HL-60/S4 treated with phorbol 12-myristate 13-acetate at 8.2 ng/mL for 4 days and 3 days (cell line): ENCODE results near the gene FSCB.
"Not testable (repeated sequence)": the region's sequence is repeated elsewhere in the genome, so short reads cannot be mapped to it uniquely, and the experiment has no call there.

Experiments
- in situ Hi-C: fragments of 300-500 bp; cut with MboI; formaldehyde crosslinking; loops from 2 replicates; pipeline ENCODE4 v1.15.0; 2022; ENCODE audit warnings: low sequenced_read_pairs

FSCB gene, protein sequence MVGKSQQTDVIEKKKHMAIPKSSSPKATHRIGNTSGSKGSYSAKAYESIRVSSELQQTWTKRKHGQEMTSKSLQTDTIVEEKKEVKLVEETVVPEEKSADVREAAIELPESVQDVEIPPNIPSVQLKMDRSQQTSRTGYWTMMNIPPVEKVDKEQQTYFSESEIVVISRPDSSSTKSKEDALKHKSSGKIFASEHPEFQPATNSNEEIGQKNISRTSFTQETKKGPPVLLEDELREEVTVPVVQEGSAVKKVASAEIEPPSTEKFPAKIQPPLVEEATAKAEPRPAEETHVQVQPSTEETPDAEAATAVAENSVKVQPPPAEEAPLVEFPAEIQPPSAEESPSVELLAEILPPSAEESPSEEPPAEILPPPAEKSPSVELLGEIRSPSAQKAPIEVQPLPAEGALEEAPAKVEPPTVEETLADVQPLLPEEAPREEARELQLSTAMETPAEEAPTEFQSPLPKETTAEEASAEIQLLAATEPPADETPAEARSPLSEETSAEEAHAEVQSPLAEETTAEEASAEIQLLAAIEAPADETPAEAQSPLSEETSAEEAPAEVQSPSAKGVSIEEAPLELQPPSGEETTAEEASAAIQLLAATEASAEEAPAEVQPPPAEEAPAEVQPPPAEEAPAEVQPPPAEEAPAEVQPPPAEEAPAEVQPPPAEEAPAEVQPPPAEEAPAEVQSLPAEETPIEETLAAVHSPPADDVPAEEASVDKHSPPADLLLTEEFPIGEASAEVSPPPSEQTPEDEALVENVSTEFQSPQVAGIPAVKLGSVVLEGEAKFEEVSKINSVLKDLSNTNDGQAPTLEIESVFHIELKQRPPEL

GRCh38 chr14:44507183-44507582, at the start of gene FSCB:
TSS of gene FSCB (minus strand) at chr14:44507283. CDS start at chr14:44506987, 296 bp downstream.
- in situ Hi-C loops: no loop called here

GRCh38 chr14:44531658-44532057, 24.6 kb upstream of the FSCB start:
- in situ Hi-C loops: no loop called here

GRCh38 chr14:44530475-44530874, 23.4 kb upstream of the FSCB start:
- in situ Hi-C loops: no loop called here

- in situ Hi-C loops: no loop called here
Observed at GRCh38 chr14:44529026-44529425, 21.9 kb upstream of the FSCB start.

GRCh38 chr14:44528180-44528579, 21.1 kb upstream of the FSCB start:
- in situ Hi-C loops: no loop called here

DNA sequence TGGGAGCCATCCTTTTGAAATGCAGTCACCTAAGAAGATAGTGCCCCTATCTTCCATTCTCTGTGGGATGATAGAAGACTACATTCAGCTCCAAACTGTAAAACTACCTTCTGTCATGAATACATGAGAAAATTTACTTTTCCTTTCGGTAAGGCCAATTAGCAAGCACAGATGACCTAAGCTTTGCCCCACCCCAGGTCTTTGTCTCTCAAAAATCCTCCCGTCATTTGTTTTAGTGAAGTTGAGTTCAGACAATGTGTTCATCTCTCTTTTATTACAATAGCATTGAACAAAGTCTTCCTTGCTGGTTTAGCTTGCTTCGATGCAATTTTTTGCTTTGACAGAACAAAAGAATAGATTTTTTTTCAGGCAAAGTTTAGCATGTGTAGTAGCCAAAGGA, 18.2 kb upstream of the FSCB start:
- in situ Hi-C loops: no loop called here

DNA sequence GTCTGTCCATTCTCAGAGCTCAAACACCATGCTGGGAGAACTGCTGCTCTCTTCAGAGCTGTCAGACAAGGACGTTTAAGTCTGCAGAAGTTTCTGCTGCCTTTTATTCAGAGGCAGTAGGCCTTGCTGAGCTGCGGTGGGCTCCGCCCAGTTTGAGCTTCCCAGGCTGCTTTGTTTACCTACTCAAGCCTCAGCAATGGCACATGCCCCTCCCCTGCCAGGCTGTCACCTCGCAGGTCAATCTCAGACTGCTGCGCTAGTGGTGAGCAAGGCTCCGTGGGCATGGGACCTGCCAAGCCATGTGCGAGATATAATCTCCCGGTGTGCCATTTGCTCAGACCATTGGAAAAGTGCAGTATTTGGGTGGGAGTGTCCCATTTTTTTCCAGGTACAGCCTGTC, 8.6 kb upstream of the FSCB start:
- in situ Hi-C loops: not testable (repeated sequence)

GRCh38 chr14:44508834-44509233, 1.8 kb upstream of the FSCB start:
- in situ Hi-C loops: no loop called here

DNA sequence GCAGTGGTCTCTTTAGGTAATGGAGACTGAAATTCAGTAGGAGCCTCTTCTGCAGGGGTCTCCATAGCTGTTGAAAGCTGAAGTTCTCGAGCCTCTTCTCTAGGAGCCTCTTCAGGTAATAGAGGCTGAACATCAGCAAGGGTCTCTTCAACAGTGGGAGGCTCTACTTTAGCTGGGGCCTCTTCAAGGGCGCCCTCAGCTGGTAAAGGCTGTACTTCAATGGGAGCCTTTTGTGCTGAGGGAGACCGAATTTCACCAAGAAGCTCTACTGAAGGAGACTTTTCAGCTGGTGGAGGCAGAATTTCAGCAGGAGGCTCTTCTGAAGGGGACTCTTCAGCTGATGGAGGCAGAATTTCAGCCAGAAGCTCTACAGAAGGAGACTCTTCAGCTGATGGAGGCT, 1.5 kb downstream of the FSCB start:
- in situ Hi-C loops: no loop called here

GRCh38 chr14:44497148-44497547, 9.9 kb downstream of the FSCB start:
- in situ Hi-C loops: no loop called here

GRCh38 chr14:44494137-44494536, 12.9 kb downstream of the FSCB start:
- in situ Hi-C loops: no loop called here

DNA sequence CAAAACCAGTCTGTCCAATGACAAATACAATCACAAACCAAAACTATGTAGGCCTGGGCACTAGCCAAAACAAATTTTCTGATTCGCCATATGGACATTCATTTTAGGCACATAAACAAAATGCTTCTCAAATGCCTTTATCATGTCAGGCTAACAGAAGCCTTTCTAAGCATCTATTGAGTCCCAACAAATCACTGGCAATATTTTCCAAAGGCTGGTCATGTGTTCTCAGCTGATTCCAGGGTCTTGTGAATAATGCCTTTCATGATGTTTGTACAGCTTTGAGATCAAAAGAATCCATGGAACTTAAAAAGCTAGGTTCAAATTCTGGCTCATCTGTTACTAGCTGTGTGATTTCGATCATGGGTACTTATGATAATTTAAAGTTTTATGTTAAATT, 16.1 kb downstream of the FSCB start:
- in situ Hi-C loops: no loop called here

- in situ Hi-C loops: no loop called here
Observed at GRCh38 chr14:44477953-44478352, 29.1 kb downstream of the FSCB start.

DNA sequence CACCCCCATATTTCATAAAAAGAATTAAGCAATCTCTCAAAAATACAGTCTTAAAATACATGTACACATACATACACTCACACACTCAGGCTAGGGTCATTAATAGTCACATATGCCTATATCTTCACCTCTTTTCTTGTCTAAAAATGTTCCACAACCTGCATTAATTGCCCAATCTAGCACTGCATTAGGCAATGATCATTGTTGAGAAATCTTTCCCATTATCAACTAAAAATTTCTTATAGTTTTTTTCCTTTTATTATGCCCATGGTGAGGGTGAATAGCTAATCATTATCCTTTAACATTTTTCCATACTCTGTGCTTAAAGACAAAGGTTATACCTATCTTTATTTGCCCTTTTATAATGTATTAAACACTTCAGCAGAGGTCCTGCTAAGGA, 38.3 kb downstream of the FSCB start:
- in situ Hi-C loops: no loop called here

DNA sequence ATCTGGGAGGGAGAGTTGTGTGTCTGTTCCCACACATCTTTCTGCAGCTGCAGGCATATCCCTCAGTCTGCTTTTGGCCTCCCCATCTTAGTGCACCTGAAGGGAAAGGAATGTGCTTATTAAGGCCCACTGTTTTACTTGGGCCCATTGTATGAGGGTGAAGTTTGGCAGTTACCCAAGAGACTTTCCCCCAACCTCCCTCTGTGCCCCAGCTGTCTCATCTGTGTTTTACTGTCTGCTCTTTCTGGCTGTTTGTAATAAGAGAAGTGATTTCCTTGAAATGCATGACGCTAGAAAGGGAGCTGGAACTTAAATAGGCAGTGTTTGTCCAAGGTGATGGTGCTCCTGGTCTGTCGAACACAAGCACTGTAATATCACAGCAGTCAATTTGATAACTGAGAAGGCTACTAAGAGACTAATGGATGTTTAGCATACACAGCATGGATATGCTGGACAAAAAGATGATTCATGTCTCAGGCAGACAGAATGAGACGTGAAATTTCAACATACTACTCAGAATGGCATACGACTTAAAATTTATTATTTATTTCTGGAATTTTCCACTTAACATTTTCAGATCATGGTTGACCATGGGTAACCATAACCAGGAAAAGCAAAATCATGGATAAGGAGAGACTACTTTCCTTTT, 43.6 kb downstream of the FSCB start:
- in situ Hi-C loops: no loop called here

DNA sequence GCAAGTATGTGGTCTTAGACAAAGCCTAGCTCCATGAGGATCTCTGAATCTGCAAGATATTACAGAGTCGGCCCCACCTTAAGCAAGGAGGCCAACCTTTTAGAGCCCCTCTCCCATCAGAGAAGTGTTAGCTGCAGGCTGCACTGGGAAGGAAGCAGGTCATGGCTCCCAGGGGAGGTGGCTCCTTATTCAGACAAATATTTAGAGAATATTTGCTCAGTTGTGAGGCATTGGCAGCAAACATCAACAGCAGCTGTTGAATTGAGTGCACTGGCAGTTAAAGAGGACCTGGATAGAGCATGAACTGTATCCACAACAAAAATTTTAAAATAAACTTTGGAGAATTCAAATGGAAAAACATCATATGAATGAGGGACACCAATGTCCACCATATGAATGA, 44.7 kb downstream of the FSCB start:
- in situ Hi-C loops: no loop called here

GRCh38 chr14:44461811-44462210, 45.3 kb downstream of the FSCB start:
- in situ Hi-C loops: no loop called here
